Measurements from ENCODE around the gene CFAP69.

The CFAP69 gene

DNA sequence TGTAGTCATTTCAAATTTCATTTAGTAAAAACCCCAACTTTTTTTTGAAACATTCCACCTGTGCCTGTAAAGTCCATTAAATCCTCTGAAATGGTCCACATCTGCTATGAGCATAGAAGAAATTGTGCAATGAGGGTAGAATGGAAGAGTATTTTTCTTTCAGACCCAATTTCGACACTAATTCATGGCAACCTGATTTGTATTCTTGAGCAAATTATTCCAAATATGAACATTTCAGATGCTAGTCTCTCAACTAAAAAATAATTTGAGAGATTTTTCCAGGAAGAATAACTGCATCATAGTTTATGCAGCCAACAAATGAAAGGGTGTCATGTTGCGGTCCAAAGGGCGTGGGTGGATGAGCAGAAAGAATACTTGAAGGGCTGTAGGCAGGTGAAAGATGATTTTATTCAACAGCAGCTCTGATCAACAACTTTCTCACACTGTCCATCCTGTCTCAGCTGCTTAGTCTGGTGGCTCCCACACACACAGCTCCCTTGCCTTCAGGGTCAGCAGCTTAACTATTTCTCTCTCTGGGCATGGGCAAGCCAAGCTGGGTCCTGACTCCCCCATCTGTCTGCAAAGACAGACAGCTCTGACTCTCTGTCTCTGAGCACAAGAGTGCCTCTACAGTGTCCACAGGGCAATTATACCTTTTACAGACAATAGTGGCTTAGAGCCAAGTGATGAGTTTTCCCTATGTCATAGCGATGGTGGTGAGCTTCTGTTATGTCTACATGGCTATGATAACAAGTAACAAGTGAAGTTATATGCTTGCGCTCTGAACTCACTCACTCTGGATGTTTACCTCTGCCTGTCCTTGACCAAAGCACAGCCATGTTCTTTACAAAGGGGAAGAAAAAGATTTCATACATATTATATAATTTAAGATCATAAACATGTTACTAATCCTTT, 21.9 kb upstream of the CFAP69 start:
- DNase-seq (ENCODE audit: low read depth) = no peak
- TF ChIP-seq, protein P1, sequence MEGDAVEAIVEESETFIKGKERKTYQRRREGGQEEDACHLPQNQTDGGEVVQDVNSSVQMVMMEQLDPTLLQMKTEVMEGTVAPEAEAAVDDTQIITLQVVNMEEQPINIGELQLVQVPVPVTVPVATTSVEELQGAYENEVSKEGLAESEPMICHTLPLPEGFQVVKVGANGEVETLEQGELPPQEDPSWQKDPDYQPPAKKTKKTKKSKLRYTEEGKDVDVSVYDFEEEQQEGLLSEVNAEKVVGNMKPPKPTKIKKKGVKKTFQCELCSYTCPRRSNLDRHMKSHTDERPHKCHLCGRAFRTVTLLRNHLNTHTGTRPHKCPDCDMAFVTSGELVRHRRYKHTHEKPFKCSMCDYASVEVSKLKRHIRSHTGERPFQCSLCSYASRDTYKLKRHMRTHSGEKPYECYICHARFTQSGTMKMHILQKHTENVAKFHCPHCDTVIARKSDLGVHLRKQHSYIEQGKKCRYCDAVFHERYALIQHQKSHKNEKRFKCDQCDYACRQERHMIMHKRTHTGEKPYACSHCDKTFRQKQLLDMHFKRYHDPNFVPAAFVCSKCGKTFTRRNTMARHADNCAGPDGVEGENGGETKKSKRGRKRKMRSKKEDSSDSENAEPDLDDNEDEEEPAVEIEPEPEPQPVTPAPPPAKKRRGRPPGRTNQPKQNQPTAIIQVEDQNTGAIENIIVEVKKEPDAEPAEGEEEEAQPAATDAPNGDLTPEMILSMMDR (conservative IDR thresholded peaks at IDR 0.05; ENCODE audit: low read depth, low read length) = no peak
- no peak overlapping the region for H3K4me3 ChIP-seq (ENCODE audit: low read depth, low read length)

DNA sequence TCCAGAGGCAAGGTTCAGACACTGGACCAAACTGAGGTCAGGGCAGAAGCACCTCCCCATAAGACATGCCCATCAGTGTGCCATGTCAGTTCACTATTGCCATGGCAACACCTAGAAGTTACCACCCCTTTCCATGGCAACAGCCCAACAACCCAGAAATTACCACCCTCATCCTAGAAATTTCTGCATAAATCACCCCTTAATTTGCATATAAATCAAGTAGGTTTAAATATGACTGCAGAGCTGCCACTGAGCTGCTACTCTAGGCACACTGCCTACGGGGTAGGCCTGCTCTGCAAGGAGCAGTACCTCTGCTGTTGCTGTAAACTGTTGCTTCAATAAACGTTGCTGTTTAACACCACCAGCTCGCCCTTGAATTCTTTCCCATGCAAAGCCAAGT, 20.8 kb upstream of the CFAP69 start:
- TF ChIP-seq, protein P1 (conservative IDR thresholded peaks at IDR 0.05; ENCODE audit: low read depth, low read length) = no peak
- H3K4me3 ChIP-seq (ENCODE audit: low read depth, low read length) = no peak overlapping the region
- no peak for DNase-seq (ENCODE audit: low read depth)

DNA sequence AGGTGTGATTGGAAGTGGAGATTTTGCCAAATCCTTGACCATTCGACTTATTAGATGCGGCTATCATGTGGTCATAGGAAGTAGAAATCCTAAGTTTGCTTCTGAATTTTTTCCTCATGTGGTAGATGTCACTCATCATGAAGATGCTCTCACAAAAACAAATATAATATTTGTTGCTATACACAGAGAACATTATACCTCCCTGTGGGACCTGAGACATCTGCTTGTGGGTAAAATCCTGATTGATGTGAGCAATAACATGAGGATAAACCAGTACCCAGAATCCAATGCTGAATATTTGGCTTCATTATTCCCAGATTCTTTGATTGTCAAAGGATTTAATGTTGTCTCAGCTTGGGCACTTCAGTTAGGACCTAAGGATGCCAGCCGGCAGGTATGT, 19.8 kb upstream of the CFAP69 start:
- H3K4me3 ChIP-seq (ENCODE audit: low read depth, low read length) = no peak overlapping the region
- TF ChIP-seq, protein P1 (conservative IDR thresholded peaks at IDR 0.05; ENCODE audit: low read depth, low read length) = no peak
- DNase-seq (ENCODE audit: low read depth) = no peak

DNA sequence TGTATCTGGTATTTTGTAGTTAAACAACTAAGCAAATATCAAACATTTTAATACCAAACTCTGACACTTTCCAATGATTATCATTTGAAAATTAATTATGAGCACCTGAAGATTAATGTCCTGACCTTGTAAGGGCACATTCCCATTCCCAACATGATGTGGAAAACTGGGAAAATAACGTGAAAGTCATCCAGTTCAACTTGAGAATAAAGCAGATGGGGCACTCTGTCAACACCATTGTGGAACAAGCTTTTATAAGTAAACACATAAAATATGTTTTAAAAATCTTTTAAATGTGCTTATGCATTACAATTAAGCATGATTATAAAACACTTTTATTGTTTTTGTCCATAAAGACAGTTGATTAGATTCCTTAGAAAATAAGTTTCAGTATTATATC, 19.4 kb upstream of the CFAP69 start:
- TF ChIP-seq, protein P1 (conservative IDR thresholded peaks at IDR 0.05; ENCODE audit: low read depth, low read length) = no peak
- DNase-seq (ENCODE audit: low read depth) = no peak
- no peak overlapping the region for H3K4me3 ChIP-seq (ENCODE audit: low read depth, low read length)

DNA sequence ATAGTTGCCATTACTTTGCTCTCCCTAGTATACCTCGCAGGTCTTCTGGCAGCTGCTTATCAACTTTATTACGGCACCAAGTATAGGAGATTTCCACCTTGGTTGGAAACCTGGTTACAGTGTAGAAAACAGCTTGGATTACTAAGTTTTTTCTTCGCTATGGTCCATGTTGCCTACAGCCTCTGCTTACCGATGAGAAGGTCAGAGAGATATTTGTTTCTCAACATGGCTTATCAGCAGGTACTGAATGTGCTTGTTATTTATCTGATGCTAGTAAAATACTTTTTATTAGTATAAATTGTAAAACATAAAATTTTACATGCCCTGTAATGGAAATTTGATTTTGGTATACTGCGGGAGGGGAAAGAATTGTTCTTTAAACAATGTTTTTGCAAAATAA, 17.7 kb upstream of the CFAP69 start:
- TF ChIP-seq, protein P1 (conservative IDR thresholded peaks at IDR 0.05; ENCODE audit: low read depth, low read length) = no peak
- no peak overlapping the region for H3K4me3 ChIP-seq (ENCODE audit: low read depth, low read length)
- DNase-seq (ENCODE audit: low read depth) = no peak

DNA sequence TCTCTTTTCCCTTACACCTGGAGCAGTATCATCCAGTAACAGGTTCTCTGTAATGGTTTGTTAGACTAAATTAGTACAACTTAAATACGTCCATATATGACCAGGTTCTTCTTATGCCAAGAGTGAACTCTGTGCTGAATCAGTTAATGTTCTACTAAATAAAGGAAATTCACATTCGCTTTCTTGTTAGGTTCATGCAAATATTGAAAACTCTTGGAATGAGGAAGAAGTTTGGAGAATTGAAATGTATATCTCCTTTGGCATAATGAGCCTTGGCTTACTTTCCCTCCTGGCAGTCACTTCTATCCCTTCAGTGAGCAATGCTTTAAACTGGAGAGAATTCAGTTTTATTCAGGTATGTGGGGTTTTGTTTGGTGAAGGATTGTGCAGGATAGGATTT, 15.3 kb upstream of the CFAP69 start:
- TF ChIP-seq, protein P1 (conservative IDR thresholded peaks at IDR 0.05; ENCODE audit: low read depth, low read length) = no peak
- no peak overlapping the region for H3K4me3 ChIP-seq (ENCODE audit: low read depth, low read length)
- no peak for DNase-seq (ENCODE audit: low read depth)

DNA sequence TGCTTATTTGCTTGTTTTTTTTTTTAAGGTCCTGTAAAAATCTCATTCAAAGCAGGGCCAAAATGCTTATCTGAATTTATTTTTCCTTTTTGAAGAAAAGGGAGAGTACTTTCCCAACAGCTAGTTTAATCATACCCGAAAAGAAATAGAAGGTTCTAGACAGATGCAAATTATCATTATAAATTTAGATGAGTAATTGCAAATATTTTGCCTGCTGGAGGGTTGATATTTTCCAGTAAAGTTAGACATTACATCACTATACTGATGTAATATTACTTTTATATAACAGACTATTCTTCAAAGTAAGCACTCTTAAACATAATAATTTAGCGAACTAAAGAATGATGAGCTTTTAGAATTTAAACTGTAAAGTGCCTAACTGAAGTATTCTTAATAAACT, 14.1 kb upstream of the CFAP69 start:
- DNase-seq (ENCODE audit: low read depth) = no peak
- no peak overlapping the region for H3K4me3 ChIP-seq (ENCODE audit: low read depth, low read length)
- TF ChIP-seq, protein P1 (conservative IDR thresholded peaks at IDR 0.05; ENCODE audit: low read depth, low read length) = no peak

All from choroid plexus epithelial cell (primary cell).